ENCODE results near the gene SGCA. TPM values are rescaled to one million over a fixed set of nuclear protein-coding genes. Genes with fewer than 3 reads are reported as not detected.

SGCA gene
- total RNA-seq = 0.29 TPM in 1 of 2 replicates, not detected in the other

- TF ChIP-seq CTCF (IDR thresholded peaks at IDR 0.05; ENCODE audit: extremely low read depth, low read depth, low read length) = no peak
- Histone ChIP-seq H2AFZ (ENCODE audit: low read length) (no peak within 1 kb of the TSS), H3K36me3 (ENCODE audit: insufficient read depth, low read length) (no peaks in the 10 kb centered on the region), H4K20me1 (ENCODE audit: insufficient read depth, low read length) (no peaks in the 10 kb centered on the region), H3K4me2 (ENCODE audit: insufficient read depth, low read length) (no peak within 1 kb of the TSS), H3K27me3 (ENCODE audit: insufficient read depth, low read length) (no peaks in the 10 kb centered on the region), H3K4me3 (ENCODE audit: insufficient read depth, low read length) (no peak within 1 kb of the TSS), H3K79me2 (ENCODE audit: insufficient read depth, low read length) (no peaks in the 10 kb centered on the region), H3K4me1 (ENCODE audit: insufficient read depth, low read length) (peaks cover 7% of the 10 kb centered on the region), H3K27ac (ENCODE audit: low read depth, low read length) (no peak within 1 kb of the TSS), H3K9me3 (ENCODE audit: low read depth, low read length) (no peaks in the 10 kb centered on the region)
- peak; percentile 27 for DNase-seq (ENCODE audit: insufficient read length, low spot score, missing footprints)
These were observed at the start of gene SGCA for GRCh38 chr17:50165867-50166517. TSS of gene SGCA (plus strand) at chr17:50166005. CDS start at chr17:50166041, 36 bp downstream.

GRCh38 chr17:50117202-50118051 lies 48.4 kb upstream of the SGCA start:
- H2AFZ ChIP-seq (ENCODE audit: low read length) = no peak overlapping the region
- peak overlapping the region; percentile 51 for H3K4me2 ChIP-seq (ENCODE audit: insufficient read depth, low read length)
- H3K79me2 ChIP-seq (ENCODE audit: insufficient read depth, low read length) = no peaks in the 10 kb centered on the region
- H3K27me3 ChIP-seq (ENCODE audit: insufficient read depth, low read length) = peaks cover 6% of the 10 kb centered on the region
- H3K36me3 ChIP-seq (ENCODE audit: insufficient read depth, low read length) = no peaks in the 10 kb centered on the region
- no peaks in the 10 kb centered on the region for H4K20me1 ChIP-seq (ENCODE audit: insufficient read depth, low read length)
- no peak overlapping the region for H3K27ac ChIP-seq (ENCODE audit: low read depth, low read length)
- no peaks in the 10 kb centered on the region for H3K9me3 ChIP-seq (ENCODE audit: low read depth, low read length)
- peak; percentile 96 for DNase-seq (ENCODE audit: insufficient read length, low spot score, missing footprints)
- TF ChIP-seq CTCF (IDR thresholded peaks at IDR 0.05; ENCODE audit: extremely low read depth, low read depth, low read length) = peak; percentile 42
- peak overlapping the region; percentile 45 for H3K4me3 ChIP-seq (ENCODE audit: insufficient read depth, low read length)
- peaks cover 5% of the 10 kb centered on the region for H3K4me1 ChIP-seq (ENCODE audit: insufficient read depth, low read length)

GRCh38 chr17:50118076-50118827 lies 47.6 kb upstream of the SGCA start:
- Histone ChIP-seq H3K36me3 (ENCODE audit: insufficient read depth, low read length) (no peaks in the 10 kb centered on the region), H3K4me1 (ENCODE audit: insufficient read depth, low read length) (peaks cover 5% of the 10 kb centered on the region), H3K4me3 (ENCODE audit: insufficient read depth, low read length) (no peak overlapping the region), H3K9me3 (ENCODE audit: low read depth, low read length) (no peaks in the 10 kb centered on the region), H3K27me3 (ENCODE audit: insufficient read depth, low read length) (peaks cover 6% of the 10 kb centered on the region), H4K20me1 (ENCODE audit: insufficient read depth, low read length) (no peaks in the 10 kb centered on the region), H3K27ac (ENCODE audit: low read depth, low read length) (no peak overlapping the region), H2AFZ (ENCODE audit: low read length) (no peak overlapping the region), H3K79me2 (ENCODE audit: insufficient read depth, low read length) (no peaks in the 10 kb centered on the region), H3K4me2 (ENCODE audit: insufficient read depth, low read length) (no peak overlapping the region)
- peak; percentile 62 for DNase-seq (ENCODE audit: insufficient read length, low spot score, missing footprints)
- no peak for TF ChIP-seq CTCF (IDR thresholded peaks at IDR 0.05; ENCODE audit: extremely low read depth, low read depth, low read length)

All from osteoblast (primary cell).